ENCODE results near the gene ARPC2. TPM values are rescaled to one million over a fixed set of nuclear protein-coding genes. Genes with fewer than 3 reads are reported as not detected.
A peak's percentile ranks its signal among the peaks of the same experiment; 100 is the strongest.

ARPC2 gene
- total RNA-seq, 2 experiments from 2014 or later = 448 to 452 TPM

GRCh38 chr2:218291318-218292047 lies 74.5 kb downstream of the ARPC2 start:
- Histone ChIP-seq H3K4me1 (ENCODE audit: insufficient read depth, low read length) (peaks cover 81% of the 10 kb centered on the region), H3K27ac (ENCODE audit: low read depth in 1 of 2, low read length in 2 of 2) (peak overlapping the region; percentile 89 to 96), H3K36me3 (ENCODE audit: insufficient read depth, low read length) (no peaks in the 10 kb centered on the region), H3K9me3 (ENCODE audit: control insufficient read depth in 1 of 2, insufficient read depth in 1 of 2, low read length in 2 of 2) (no peaks in the 10 kb centered on the region), H3K27me3 (ENCODE audit: control insufficient read depth in 1 of 2, insufficient read depth in 2 of 2, low read length in 2 of 2) (no peaks in the 10 kb centered on the region), H3K4me3 (ENCODE audit: low read length) (peak overlapping the region; percentile 99)
- POLR2A ChIA-PET = interaction anchor here (0.5 to 11.6 kb wide), 12 partner anchors 10 to 988 kb away, joined by 3 to 221 read pairs (median 4); partner anchors contain the start of genes AAMP, CATIP, CTDSP1 and DNAJB2
- peak overlapping the region; percentile 95 for H3K4me3 Mint-ChIP-seq
- ATAC-seq (ENCODE audit: poor library complexity) = no peak
- no peaks in the 10 kb centered on the region for H3K9me3 Mint-ChIP-seq
- peaks cover 24% of the 10 kb centered on the region for H3K36me3 Mint-ChIP-seq (ENCODE audit: low read depth)
- no peak for TF ChIP-seq CTCF (IDR thresholded peaks at IDR 0.05)
- DNase-seq = peak in 4 of 14 experiments; percentile 28 to 53 (median 46)
- H3K27me3 Mint-ChIP-seq = no peaks in the 10 kb centered on the region
- peak overlapping the region; percentile 99 for H3K27ac Mint-ChIP-seq
- CTCF ChIA-PET = interaction anchor here (1.1 to 6.3 kb wide), 8 partner anchors 10 to 105 kb away, joined by 4 to 68 read pairs (median 6); partner anchors contain the start of genes AAMP, CATIP and PNKD
- intact Hi-C loops (cut with DNase I, micrococcal nuclease) = loop anchor here (1.0 to 5.0 kb wide), 6 partner anchors 10 to 276 kb away; partner anchors contain the start of genes CATIP (in 1 of the 2), CNOT9 (in 1 of the 2) and USP37 (in 1 of the 2)
- peaks cover 70% of the 10 kb centered on the region for H3K4me1 Mint-ChIP-seq (ENCODE audit: low read depth)

- peak; percentile 59 for TF ChIP-seq CTCF (IDR thresholded peaks at IDR 0.05)
- CTCF ChIA-PET = interaction anchor here (0.6 to 6.3 kb wide), 16 partner anchors 9 to 279 kb away, joined by 3 to 68 read pairs (median 4); partner anchors contain the start of genes AAMP, CATIP and PNKD
These were observed 75.3 kb downstream of the ARPC2 start, which contains the start of gene TMBIM1 for GRCh38 chr2:218292048-218293014. TMBIM1 (minus strand) TSS chr2:218292503; CDS start chr2:218282141, 10,362 bp downstream.

More at GRCh38 chr2:218292048-218293014, 75.3 kb downstream of the ARPC2 start, which contains the start of gene TMBIM1:
- H3K9me3 Mint-ChIP-seq = no peaks in the 10 kb centered on the region
- no peaks in the 10 kb centered on the region for H3K36me3 ChIP-seq (ENCODE audit: insufficient read depth, low read length)
- intact Hi-C loops (cut with DNase I, micrococcal nuclease) = loop anchor here (1.0 to 5.0 kb wide), 3 partner anchors 9 to 275 kb away; partner anchors contain the start of genes CATIP (in 1 of the 2), CNOT9 (in 1 of the 2) and USP37 (in 1 of the 2)
- ATAC-seq (ENCODE audit: poor library complexity) (peak; percentile 76), DNase-seq (peak; percentile 62 to 92 (median 76))
- peaks cover 22% of the 10 kb centered on the region for H3K36me3 Mint-ChIP-seq (ENCODE audit: low read depth)
- H3K27me3 ChIP-seq (ENCODE audit: control insufficient read depth in 1 of 2, insufficient read depth in 2 of 2, low read length in 2 of 2) = no peaks in the 10 kb centered on the region
- peak within 1 kb of the TSS; percentile 99 for H3K4me3 ChIP-seq (ENCODE audit: low read length)
- peaks cover 73% of the 10 kb centered on the region for H3K4me1 ChIP-seq (ENCODE audit: insufficient read depth, low read length)
- H3K9me3 ChIP-seq (ENCODE audit: control insufficient read depth in 1 of 2, insufficient read depth in 1 of 2, low read length in 2 of 2) = no peaks in the 10 kb centered on the region
- peak within 1 kb of the TSS; percentile 89 to 96 for H3K27ac ChIP-seq (ENCODE audit: low read depth in 1 of 2, low read length in 2 of 2)
- peak within 1 kb of the TSS; percentile 99 for H3K27ac Mint-ChIP-seq
- peaks cover 62% of the 10 kb centered on the region for H3K4me1 Mint-ChIP-seq (ENCODE audit: low read depth)
- no peaks in the 10 kb centered on the region for H3K27me3 Mint-ChIP-seq
- POLR2A ChIA-PET = interaction anchor here (0.6 to 11.6 kb wide), 9 partner anchors 8 to 113 kb away, joined by 3 to 221 read pairs (median 3); partner anchors contain the start of genes AAMP, CATIP, CTDSP1 and PNKD
- H3K4me3 Mint-ChIP-seq = peak within 1 kb of the TSS; percentile 95

Measured in CD4-positive, alpha-beta T cell (primary cell).